Psoas muscle (tissue), 8 donors: ENCODE measurements around the gene HMGXB3. TPM values are rescaled to one million over a fixed set of nuclear protein-coding genes. Genes with fewer than 3 reads are reported as not detected.
A peak's percentile ranks its signal among the peaks of the same experiment; 100 is the strongest.

ENCODE experiments used
- ATAC-seq, 4 donors: fragments of 200-7000 bp; cut with Tn5 transposase; one replicate each; pipeline ENCODE4 v1.9.1; 2020; ENCODE audit warnings: moderate library complexity in 3 of 4, mild to moderate bottlenecking in 2 of 4
- DNase-seq, 2 donors: peaks; one replicate each; pipeline ENCODE4 v3.0.0-alpha.2; 2020
- H3K27ac ChIP-seq: fragments of 200-600 bp; one replicate; pipeline ENCODE4 v1.8.0; 2022
- H3K27me3 ChIP-seq, 3 donors: fragments of 200-600 bp in 1 of 3; one replicate each; pipeline versions ENCODE4 v1.6.1 to v1.8.0; 2013 to 2022; ENCODE audit warnings: low read length in 2 of 3, mild to moderate bottlenecking in 2 of 3, moderate library complexity in 1 of 3; ENCODE audit not compliant: insufficient read depth in 3 of 3
- H3K36me3 ChIP-seq, 2 donors: fragments of 200-600 bp in 1 of 2; one replicate each; pipeline versions ENCODE4 v1.6.1 to v1.8.0; 2013 to 2022; ENCODE audit warnings: low read depth in 1 of 2, mild to moderate bottlenecking in 1 of 2, moderate library complexity in 1 of 2; ENCODE audit not compliant: insufficient read depth in 1 of 2
- H3K4me1 ChIP-seq: fragments of 200-600 bp; one replicate; pipeline ENCODE4 v1.8.0; 2022
- H3K4me3 ChIP-seq: fragments of 200-600 bp; one replicate; pipeline ENCODE4 v1.8.0; 2022; ENCODE audit warnings: mild to moderate bottlenecking
- H3K9me3 ChIP-seq: fragments of 200-600 bp; one replicate; pipeline ENCODE4 v1.8.0; 2022
- WGBS, 3 donors: extraction: QIAGEN DNeasy Blood & Tissue Kit; methylation state at CpG; one replicate each; pipeline versions ENCODE4 v1.1.6 to v1.1.7; 2013; 5-methylcytosine and 5-hydroxymethylcytosine counted together
- intact Hi-C, 2 donors: fragments of 100-400 bp; cut with DNase I; formaldehyde crosslinking; loops; one replicate each; pipeline versions ENCODE4 v1.11.0 to v1.14.2; 2022
- polyA plus RNA-seq, 3 donors: library from polyadenylated mRNA; stranded (reverse); fragments of 200-250 nt; gene quantifications; one replicate each; pipeline ENCODE4 v1.2.3, GENCODE V29; 2013
- total RNA-seq, 4 donors: library from RNA; stranded (reverse); fragmentation: NEBNext Ultra II Directional in 2 of 4; extraction: Animal tissue kit (Norgen Biotek cat#: 25700) in 2 of 4; gene quantifications; one replicate each; pipeline versions ENCODE4 v1.2.1 to v1.2.4, GENCODE V29; 2021 to 2023
- TF ChIP-seq, protein P1 (sequence below): fragments of 200-600 bp; IDR thresholded peaks from one replicate; pipeline ENCODE4 v1.8.0; 2022; ENCODE audit warnings: antibody characterized with exemption
- donor health status: healthy with polysubstance abuse.
- donor health status: DM: no; HTN: no; CAD: no; lungs with moderate emphysema.
- donor health status: Bipolar disorder and iron deficiency.
- donor health status: healthy.
- donor health status: DM: yes; HTN: yes; CAD: no.
- donor health status: DM: no; HTN: no; CAD: no.
- donor health status: DM: no; HTN: no; CAD: no.
- donor health status: DM: yes; HTN: yes; CAD: no.

The HMGXB3 gene
- total and polyA plus RNA-seq, 7 donors = 8.6 to 23.2 (median 15.4) TPM

DNA sequence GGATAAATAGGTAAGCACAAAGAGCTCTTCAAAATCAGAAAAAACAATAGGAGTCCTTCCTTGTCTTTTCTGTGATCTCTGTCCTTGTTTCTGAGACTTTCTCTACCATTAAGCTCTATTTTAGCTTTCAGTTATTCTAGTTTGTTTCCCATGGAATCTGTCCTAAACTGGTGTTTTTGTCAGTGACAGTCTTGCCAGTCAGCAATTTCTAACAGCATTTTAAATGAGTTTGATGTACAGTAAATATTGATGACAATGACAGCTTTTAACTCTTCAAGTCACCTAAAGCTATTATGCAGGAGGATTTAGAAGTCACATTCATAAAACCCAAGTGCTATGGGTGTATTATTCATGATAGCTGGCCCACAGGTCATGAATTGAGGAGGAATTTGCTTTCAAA lies 18.0 kb upstream of the HMGXB3 start:
- ATAC-seq (no peak), DNase-seq (no peak)
- Histone ChIP-seq H3K27ac (no peak overlapping the region), H3K9me3 (no peaks in the 10 kb centered on the region), H3K36me3 (peaks cover 10 to 38% of the 10 kb centered on the region in 2 donors), H3K4me1 (no peaks in the 10 kb centered on the region), H3K4me3 (no peak overlapping the region), H3K27me3 (no peaks in the 10 kb centered on the region)
- intact Hi-C loops = no loop called here
- TF ChIP-seq, protein P1, sequence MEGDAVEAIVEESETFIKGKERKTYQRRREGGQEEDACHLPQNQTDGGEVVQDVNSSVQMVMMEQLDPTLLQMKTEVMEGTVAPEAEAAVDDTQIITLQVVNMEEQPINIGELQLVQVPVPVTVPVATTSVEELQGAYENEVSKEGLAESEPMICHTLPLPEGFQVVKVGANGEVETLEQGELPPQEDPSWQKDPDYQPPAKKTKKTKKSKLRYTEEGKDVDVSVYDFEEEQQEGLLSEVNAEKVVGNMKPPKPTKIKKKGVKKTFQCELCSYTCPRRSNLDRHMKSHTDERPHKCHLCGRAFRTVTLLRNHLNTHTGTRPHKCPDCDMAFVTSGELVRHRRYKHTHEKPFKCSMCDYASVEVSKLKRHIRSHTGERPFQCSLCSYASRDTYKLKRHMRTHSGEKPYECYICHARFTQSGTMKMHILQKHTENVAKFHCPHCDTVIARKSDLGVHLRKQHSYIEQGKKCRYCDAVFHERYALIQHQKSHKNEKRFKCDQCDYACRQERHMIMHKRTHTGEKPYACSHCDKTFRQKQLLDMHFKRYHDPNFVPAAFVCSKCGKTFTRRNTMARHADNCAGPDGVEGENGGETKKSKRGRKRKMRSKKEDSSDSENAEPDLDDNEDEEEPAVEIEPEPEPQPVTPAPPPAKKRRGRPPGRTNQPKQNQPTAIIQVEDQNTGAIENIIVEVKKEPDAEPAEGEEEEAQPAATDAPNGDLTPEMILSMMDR = no peak

DNA sequence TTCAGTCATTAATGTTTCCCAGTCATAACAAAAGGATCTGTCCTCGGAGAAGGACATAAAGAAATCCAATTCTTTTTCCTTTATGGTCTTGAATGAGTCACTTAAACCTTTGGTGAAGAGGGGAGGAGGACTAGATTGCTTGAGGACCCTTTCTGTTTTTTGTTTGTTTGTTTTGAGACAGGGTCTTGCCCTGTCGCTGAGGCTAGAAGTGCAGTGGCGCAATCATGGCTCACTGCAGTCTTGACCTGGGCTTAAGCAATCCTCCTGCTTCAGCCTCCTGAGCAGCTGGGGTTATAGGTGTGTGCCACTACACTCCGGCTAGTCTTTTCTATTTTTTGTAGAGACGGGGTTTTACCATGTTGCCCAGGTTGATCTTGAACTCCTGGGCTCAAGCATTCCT lies 12.4 kb upstream of the HMGXB3 start:
- no peaks in the 10 kb centered on the region for H3K4me1 ChIP-seq
- no peak overlapping the region for H3K4me3 ChIP-seq
- no peaks in the 10 kb centered on the region for H3K27me3 ChIP-seq
- DNase-seq (no peak), ATAC-seq (no peak)
- no peaks in the 10 kb centered on the region for H3K9me3 ChIP-seq
- intact Hi-C loops = no loop called here
- H3K36me3 ChIP-seq = no peaks in the 10 kb centered on the region
- no peak overlapping the region for H3K27ac ChIP-seq
- TF ChIP-seq, protein P1 = no peak
- WGBS, 3 donors = 79 to 87% (median 86%) methylated on average over 5 of the region's 5 CpGs

DNA sequence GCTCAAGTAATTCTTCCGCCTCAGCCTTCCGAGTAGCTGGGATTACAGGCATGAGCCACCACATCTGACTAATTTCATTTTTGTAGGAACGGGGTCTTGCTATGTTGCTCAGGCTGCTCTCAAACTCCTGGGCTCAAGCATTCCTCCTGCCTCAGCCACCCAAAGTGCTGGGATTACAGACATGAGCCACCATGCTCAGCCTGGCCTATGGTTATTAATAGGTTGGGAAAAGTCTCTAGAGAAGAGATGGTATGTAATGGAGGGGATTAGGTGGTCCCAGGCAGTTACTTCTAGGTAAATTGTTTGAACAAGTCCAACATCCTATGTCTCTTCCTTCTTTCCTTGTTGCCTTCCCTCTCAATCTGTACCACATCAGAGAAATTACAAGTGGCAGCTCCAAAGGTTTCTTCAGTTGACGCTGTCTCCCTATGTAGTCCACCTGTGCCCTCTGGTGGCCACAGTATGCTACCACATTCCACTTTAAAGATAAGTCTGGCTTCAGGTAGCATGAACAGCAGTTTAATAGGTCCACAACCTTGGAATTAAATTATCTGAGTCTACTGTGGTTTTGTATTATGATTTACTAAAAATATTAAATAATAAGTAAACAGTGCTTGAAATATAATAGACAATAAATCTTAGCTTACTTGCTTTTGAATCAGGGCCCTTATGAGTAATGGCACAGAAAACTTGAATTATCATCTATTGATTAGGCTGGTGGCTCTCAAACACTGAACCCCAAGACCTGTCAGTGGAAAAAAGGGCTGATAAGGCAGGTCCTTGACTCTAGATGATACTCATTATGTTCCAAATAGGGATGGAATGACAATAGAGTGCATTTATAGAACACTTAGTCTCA lies 9.8 kb upstream of the HMGXB3 start:
- ATAC-seq (peak; percentile 85 to 89 (median 87)), DNase-seq (peak; percentile 61 to 72)
- H3K4me3 ChIP-seq = no peak overlapping the region
- peaks cover 13% of the 10 kb centered on the region for H3K4me1 ChIP-seq
- WGBS, 3 donors = 62 to 68% (median 67%) methylated on average over 4 of the region's 4 CpGs
- TF ChIP-seq, protein P1 = peak; percentile 96
- H3K27me3 ChIP-seq = no peaks in the 10 kb centered on the region
- H3K27ac ChIP-seq = no peak overlapping the region
- H3K36me3 ChIP-seq = peaks cover 0 to 12% of the 10 kb centered on the region in 2 donors
- H3K9me3 ChIP-seq = no peaks in the 10 kb centered on the region
- intact Hi-C loops = loop anchor here (1.0 to 5.0 kb wide), 6 partner anchors 58 to 354 kb away; no protein-coding TSS in a partner anchor

DNA sequence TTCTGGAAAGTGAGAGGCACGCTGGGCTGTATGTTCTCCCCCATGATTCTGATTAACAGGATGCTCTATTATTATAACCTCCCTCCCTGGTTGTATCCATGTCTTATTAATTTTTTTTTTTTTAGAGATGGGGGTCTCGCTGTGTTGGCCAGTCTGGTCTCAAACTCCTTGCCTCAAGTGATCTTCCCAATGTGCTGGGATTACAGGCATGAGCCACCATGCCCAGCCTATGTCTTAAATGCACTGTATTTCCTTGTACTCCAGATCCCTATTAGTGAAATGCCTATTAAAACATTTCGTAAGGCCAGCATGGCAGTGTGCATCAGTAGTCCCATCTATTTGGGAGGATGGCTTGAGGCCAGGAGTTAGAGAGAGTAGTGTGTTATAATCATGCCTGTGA lies 7.1 kb upstream of the HMGXB3 start:
- 87 to 96% (median 96%) methylated on average over 3 of the region's 3 CpGs for WGBS, 3 donors
- Histone ChIP-seq H3K9me3 (no peaks in the 10 kb centered on the region), H3K27me3 (no peaks in the 10 kb centered on the region), H3K27ac (no peak overlapping the region), H3K4me3 (no peak overlapping the region), H3K36me3 (peaks cover 0 to 21% of the 10 kb centered on the region in 2 donors), H3K4me1 (peaks cover 13% of the 10 kb centered on the region)
- ATAC-seq = no peak
- no peak for DNase-seq
- TF ChIP-seq, protein P1 = no peak
- intact Hi-C loops = loop anchor here (5.0 kb wide), 3 partner anchors 61 to 356 kb away; no protein-coding TSS in a partner anchor
